ACC112 (cell line): ENCODE results near the gene SLC48A1.

Source experiments
- H2AFZ ChIP-seq: fragments of 200-600 bp; sonication (generic); one replicate; pipeline ENCODE4 v1.6.0; 2017; ENCODE audit warnings: antibody characterized with exemption, low read length; ENCODE audit not compliant: unreplicated experiment
- H3K27ac ChIP-seq: fragments of 200-600 bp; sonication (generic); 2 replicates; pipeline ENCODE4 v1.5.1; 2014; ENCODE audit warnings: low read depth, mild to moderate bottlenecking, antibody characterized with exemption, low read length, moderate library complexity
- H3K27me3 ChIP-seq: fragments of 200-600 bp; sonication (generic); 2 replicates; pipeline ENCODE4 v1.6.1; 2014; ENCODE audit warnings: mild to moderate bottlenecking, antibody characterized with exemption, low read length, moderate library complexity, mixed read lengths; ENCODE audit not compliant: insufficient read depth
- H3K36me3 ChIP-seq: fragments of 200-600 bp; sonication (generic); 2 replicates; pipeline ENCODE4 v1.6.1; 2016; ENCODE audit warnings: mild to moderate bottlenecking, antibody characterized with exemption, low read length, moderate library complexity, mixed read lengths; ENCODE audit not compliant: insufficient read depth
- H3K4me1 ChIP-seq: fragments of 200-600 bp; sonication (generic); one replicate; pipeline ENCODE4 v1.6.1; 2016; ENCODE audit warnings: low read length, mixed read lengths; ENCODE audit not compliant: insufficient read depth, unreplicated experiment, control insufficient read depth
- H3K4me3 ChIP-seq: fragments of 200-600 bp; sonication (generic); 2 replicates; pipeline ENCODE4 v1.5.1; 2014; ENCODE audit warnings: mild to moderate bottlenecking, low read depth, low read length
- H3K79me2 ChIP-seq: fragments of 200-600 bp; sonication (generic); one replicate; pipeline ENCODE4 v1.6.0; 2016; ENCODE audit warnings: low read length; ENCODE audit not compliant: control insufficient read depth, unreplicated experiment, insufficient read depth

The SLC48A1 gene

DNA sequence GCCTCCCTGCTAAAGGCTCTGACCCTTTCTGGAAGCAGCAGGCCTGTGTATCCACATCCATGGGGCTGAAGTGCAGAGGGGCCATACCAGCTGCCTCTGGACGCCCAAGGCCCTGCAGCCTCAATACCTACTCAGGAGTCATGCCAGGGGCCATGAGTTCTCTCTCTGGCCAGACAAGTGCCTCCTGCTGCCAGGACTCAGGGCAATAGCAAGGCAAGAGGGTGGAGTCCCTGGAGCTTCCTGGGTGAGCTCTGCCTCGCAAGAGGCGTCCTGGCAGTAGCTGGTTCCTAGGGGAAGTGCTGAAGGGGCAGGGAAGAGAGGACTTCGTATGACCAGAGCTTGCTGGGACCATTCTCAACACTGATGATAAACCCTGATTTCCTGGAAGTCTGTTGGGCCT is 36.8 kb upstream of the SLC48A1 start:
- H3K4me3 ChIP-seq = no peak overlapping the region
- no peak overlapping the region for H2AFZ ChIP-seq
- no peaks in the 10 kb centered on the region for H3K79me2 ChIP-seq
- H3K4me1 ChIP-seq = peaks cover 25% of the 10 kb centered on the region
- H3K36me3 ChIP-seq = no peaks in the 10 kb centered on the region
- H3K27ac ChIP-seq = no peak overlapping the region
- no peaks in the 10 kb centered on the region for H3K27me3 ChIP-seq

DNA sequence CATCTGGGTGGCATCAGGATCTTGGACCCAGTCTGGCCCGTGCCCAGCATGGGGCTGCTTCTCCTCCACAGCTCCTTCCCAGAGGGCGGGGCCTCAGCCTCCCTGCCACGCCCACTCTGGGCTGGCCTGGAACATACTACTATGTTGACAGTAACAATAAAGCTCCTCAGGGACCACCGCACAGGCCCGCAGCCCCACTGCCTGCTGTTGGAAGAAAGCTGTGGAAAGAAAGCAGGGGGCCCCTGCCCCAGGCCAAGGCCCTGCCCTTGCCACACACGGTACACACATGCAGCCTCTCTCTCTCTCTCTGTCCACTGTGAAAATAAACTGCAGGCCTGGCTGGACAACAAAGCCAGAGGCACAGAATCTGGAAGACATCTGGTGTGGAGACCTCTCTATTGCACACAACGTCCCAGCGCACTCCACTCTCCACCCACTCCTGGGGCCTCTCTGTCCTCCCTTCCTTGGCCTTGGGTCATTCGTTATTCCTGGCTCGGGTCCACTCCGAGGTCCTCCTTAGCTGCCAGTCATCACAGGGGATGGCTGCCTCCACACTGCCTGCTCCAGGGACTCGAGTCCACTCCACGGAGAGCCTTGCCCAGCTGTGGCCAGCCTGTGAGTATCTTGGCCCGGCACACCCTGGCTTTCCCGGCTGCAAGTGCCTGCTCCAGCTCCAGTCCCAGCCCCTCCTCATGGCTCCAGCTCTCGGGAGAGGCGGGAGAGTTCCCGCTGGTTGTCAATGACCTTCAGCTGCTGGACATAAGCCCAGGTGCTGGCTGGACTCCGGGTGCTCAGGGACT is 36.0 kb upstream of the SLC48A1 start:
- Histone ChIP-seq H3K27ac (0 out of 2 replicates have a peak overlapping the region, but pooled peaks have one; percentile 28), H2AFZ (no peak overlapping the region), H3K27me3 (no peaks in the 10 kb centered on the region), H3K4me1 (peaks cover 31% of the 10 kb centered on the region), H3K36me3 (no peaks in the 10 kb centered on the region), H3K4me3 (peak overlapping the region; percentile 58), H3K79me2 (no peaks in the 10 kb centered on the region)

DNA sequence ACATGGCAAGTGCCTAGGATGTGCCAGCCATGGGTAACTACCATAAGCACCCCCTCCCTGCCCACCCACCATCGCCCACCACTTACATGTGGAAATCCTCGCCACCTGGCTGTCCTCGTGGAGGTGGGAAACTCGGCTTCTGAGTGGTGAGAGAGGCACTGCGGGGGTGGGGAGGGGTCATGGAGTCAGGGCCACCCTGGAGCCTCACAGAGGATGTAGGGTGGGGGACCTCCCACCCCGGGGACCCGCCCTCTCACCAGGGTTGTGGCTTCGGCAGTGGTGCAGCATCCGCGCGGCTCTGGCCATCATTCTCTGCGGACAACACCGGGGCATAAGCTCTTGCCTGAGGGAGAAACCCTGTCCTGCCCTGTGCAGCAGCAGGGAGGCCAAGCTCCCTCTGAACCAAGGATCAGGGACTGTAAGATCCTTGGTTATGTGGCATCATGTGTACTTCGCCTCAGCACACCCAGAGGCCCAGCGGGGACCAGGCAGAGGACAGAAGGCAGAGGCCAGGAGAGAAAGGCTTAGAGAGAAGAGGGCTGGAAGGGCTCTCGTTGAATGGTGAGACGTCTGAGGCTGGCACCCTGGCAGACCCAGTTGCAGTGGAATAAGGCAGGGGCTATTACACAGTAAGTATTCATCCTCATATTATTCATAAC is 35.0 kb upstream of the SLC48A1 start:
- Histone ChIP-seq H3K4me1 (peaks cover 31% of the 10 kb centered on the region), H3K27ac (no peak overlapping the region)

GRCh38 chr12:47739297-47739696 is 33.7 kb upstream of the SLC48A1 start:
- H3K27me3 ChIP-seq = no peaks in the 10 kb centered on the region
- no peak overlapping the region for H3K27ac ChIP-seq
- no peaks in the 10 kb centered on the region for H3K79me2 ChIP-seq
- H3K4me1 ChIP-seq = peaks cover 31% of the 10 kb centered on the region
- H3K4me3 ChIP-seq = no peak overlapping the region
- H2AFZ ChIP-seq = no peak overlapping the region
- no peaks in the 10 kb centered on the region for H3K36me3 ChIP-seq

More for the DNA sequence above, 35.0 kb upstream of the SLC48A1 start:
- H2AFZ ChIP-seq = no peak overlapping the region
- H3K79me2 ChIP-seq = no peaks in the 10 kb centered on the region
- H3K4me3 ChIP-seq = no peak overlapping the region
- H3K27me3 ChIP-seq = no peaks in the 10 kb centered on the region
- no peaks in the 10 kb centered on the region for H3K36me3 ChIP-seq

- no peaks in the 10 kb centered on the region for H3K27me3 ChIP-seq
- H3K79me2 ChIP-seq = no peaks in the 10 kb centered on the region
- peaks cover 31% of the 10 kb centered on the region for H3K4me1 ChIP-seq
- H3K4me3 ChIP-seq = no peak overlapping the region
- H2AFZ ChIP-seq = no peak overlapping the region
- H3K36me3 ChIP-seq = no peaks in the 10 kb centered on the region
- H3K27ac ChIP-seq = no peak overlapping the region
Observed at GRCh38 chr12:47739979-47740378, 33.1 kb upstream of the SLC48A1 start.

GRCh38 chr12:47740606-47741339 is 32.3 kb upstream of the SLC48A1 start:
- H3K4me3 ChIP-seq = no peak overlapping the region
- H3K4me1 ChIP-seq = peaks cover 31% of the 10 kb centered on the region
- no peaks in the 10 kb centered on the region for H3K36me3 ChIP-seq
- H3K79me2 ChIP-seq = no peaks in the 10 kb centered on the region
- no peak overlapping the region for H3K27ac ChIP-seq
- H3K27me3 ChIP-seq = no peaks in the 10 kb centered on the region
- no peak overlapping the region for H2AFZ ChIP-seq

DNA sequence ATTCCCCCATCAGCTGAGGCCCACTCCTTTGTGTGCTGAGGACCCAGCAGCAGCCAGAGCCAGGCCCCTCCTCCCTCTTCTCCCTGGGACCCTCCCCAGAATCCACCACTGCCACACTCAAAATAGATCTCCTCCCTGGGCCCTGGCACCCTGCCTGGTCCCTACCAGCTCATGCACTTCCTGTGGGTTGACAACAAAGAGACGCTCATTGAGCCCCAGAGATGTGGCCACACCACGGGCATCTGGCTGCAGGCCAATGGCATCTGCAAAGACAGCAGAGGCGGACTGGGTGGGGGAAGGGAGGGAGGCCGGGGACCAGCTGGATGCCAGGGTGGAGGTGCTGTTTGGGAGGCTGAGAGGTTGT is 31.7 kb upstream of the SLC48A1 start:
- Histone ChIP-seq H3K4me1 (peaks cover 25% of the 10 kb centered on the region), H3K4me3 (no peak overlapping the region), H3K27me3 (no peaks in the 10 kb centered on the region), H3K27ac (no peak overlapping the region), H3K79me2 (no peaks in the 10 kb centered on the region), H3K36me3 (no peaks in the 10 kb centered on the region), H2AFZ (no peak overlapping the region)

- Histone ChIP-seq H3K79me2 (no peaks in the 10 kb centered on the region), H2AFZ (no peak overlapping the region), H3K27ac (no peak overlapping the region)
Observed at GRCh38 chr12:47742253-47742825, 30.7 kb upstream of the SLC48A1 start.

DNA sequence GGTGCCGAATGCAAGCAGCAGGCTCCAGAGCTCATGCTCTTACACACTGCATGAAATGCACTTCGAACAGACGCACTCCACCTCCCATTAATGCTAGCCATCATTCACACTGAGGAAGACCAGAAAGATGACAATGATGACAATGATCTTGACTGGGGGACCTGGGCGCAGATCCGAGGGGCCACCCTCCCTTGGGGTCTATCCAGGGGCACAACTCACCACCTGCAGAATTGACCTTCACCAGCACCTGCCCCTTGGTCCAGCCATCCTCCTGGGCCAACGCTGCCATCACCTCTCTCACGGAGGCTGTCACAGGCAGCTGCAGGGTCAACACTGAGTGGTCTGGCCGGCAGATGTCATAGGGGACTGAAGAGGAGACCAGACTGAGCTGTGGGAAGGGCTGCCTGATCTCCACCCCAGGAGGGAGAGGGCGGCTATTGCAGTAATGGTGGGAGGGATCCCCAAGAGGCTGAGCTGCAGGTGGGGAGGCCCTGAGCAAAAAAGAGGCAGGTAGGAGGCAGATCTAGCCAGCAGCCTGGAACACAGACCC is 29.7 kb upstream of the SLC48A1 start:
- H2AFZ ChIP-seq = no peak overlapping the region
- peaks cover 11% of the 10 kb centered on the region for H3K4me1 ChIP-seq
- H3K27ac ChIP-seq = no peak overlapping the region
- H3K36me3 ChIP-seq = no peaks in the 10 kb centered on the region
- H3K79me2 ChIP-seq = no peaks in the 10 kb centered on the region
- H3K27me3 ChIP-seq = no peaks in the 10 kb centered on the region
- H3K4me3 ChIP-seq = no peak overlapping the region

More at GRCh38 chr12:47742253-47742825, 30.7 kb upstream of the SLC48A1 start:
- Histone ChIP-seq H3K4me1 (peaks cover 15% of the 10 kb centered on the region), H3K36me3 (no peaks in the 10 kb centered on the region), H3K27me3 (no peaks in the 10 kb centered on the region), H3K4me3 (no peak overlapping the region)

DNA sequence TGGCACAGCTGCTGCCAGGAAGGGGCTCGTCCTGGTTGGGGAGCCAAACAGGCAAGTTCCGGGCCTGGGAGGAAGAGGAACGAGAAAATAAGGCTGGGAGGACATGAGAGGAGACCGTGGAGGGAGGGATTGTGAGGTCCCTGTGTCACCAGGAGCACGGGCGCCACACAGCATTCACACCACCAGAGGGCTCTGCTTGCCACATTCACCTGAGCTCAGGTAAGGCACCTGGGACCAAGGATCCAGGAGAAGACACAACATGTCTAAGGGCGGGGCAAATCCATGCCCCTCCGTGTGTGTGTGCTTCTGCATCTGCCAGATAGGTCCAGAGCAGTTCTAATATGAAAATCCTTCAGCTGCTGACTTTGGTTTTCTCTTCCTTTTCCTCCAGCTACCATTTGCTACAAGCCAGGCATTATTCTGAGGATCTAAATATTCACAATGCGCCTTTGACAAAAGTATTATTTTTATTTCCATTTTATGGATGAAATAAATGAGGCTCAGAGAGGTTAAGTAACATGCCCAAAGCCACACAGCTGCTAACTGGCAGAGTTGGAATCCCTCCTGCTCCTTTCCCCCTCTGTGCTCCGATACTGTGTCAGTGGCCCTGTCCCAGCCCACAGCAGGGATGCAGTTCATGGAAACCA is 28.9 kb upstream of the SLC48A1 start:
- Histone ChIP-seq H3K27ac (no peak overlapping the region), H3K4me3 (no peak overlapping the region), H3K36me3 (no peaks in the 10 kb centered on the region), H3K27me3 (no peaks in the 10 kb centered on the region), H3K79me2 (no peaks in the 10 kb centered on the region), H2AFZ (no peak overlapping the region), H3K4me1 (peaks cover 11% of the 10 kb centered on the region)
